ENCODE results near the gene TKT. TPM values are rescaled to one million over a fixed set of nuclear protein-coding genes. Genes with fewer than 3 reads are reported as not detected.

Gene TKT
- total and polyA plus RNA-seq, 2 of the 4 experiments (the other 2 are of a cell fraction), result 280 to 349 TPM

- peak overlapping the region in 1 of 2 experiments; percentile 91; a peak in 3 of 4 replicates for H4K8ac ChIP-seq (ENCODE audit: low read depth in 2 of 2, low read length in 2 of 2)
- H4K91ac ChIP-seq (ENCODE audit: insufficient read depth, low read depth, low read length), result peak overlapping the region; percentile 81
- intact Hi-C loops (cut with micrococcal nuclease), result loop anchor here (2.0 kb wide), 1 partner anchor 17 kb away; no protein-coding TSS in a partner anchor
- peak overlapping the region; percentile 31; the same call in 1 of the 2 replicates for H3K56ac ChIP-seq (ENCODE audit: extremely low read depth, insufficient read depth, low read length)
- H3K79me1 ChIP-seq (ENCODE audit: low read depth in 1 of 2, low read length in 2 of 2), result peaks cover 40 to 87% of the 10 kb centered on the region in 2 experiments
- peak overlapping the region; percentile 82 for H3K14ac ChIP-seq (replicated peaks; ENCODE audit: low read depth, low read length)
- TF ChIP-seq RCOR1 (IDR thresholded peaks at IDR 0.05; ENCODE audit: insufficient replicate concordance, low read length) (no peak), CEBPB (IDR thresholded peaks at IDR 0.05; ENCODE audit: low read depth, low read length) (no peak), ELK1 (IDR thresholded peaks at IDR 0.05; ENCODE audit: borderline replicate concordance, low read depth, low read length) (no peak), FOS (IDR thresholded peaks at IDR 0.05; ENCODE audit: low read depth, low read length) (peak; percentile 62; the same call in 1 of the 2 replicates), USF2 (IDR thresholded peaks at IDR 0.05; ENCODE audit: low read depth, low read length) (peak; percentile 87), MAZ (IDR thresholded peaks at IDR 0.05; ENCODE audit: borderline replicate concordance, low read depth, low read length) (no peak), CHD1 (IDR thresholded peaks at IDR 0.05; ENCODE audit: low read depth, low read length) (no peak), NFE2L2 (IDR thresholded peaks at IDR 0.05; ENCODE audit: low read depth, low read length) (peak; percentile 42), BHLHE40 (IDR thresholded peaks at IDR 0.05; ENCODE audit: low read depth, low read length) (peak; percentile 66; the same call in 1 of the 2 replicates)
- H3K4me2 ChIP-seq (ENCODE audit: low read depth, low read length), result peak overlapping the region; percentile 30; the same call in 1 of the 2 replicates
- ChIA-PET CTCF (no interaction called here), POLR2A (ENCODE audit: unreplicated experiment) (no interaction called here)
- peak overlapping the region; percentile 63; the same call in 2 of the 3 replicates for H2BK15ac ChIP-seq (ENCODE audit: low read depth, low read length)
- no peaks in the 10 kb centered on the region for H3K27me3 ChIP-seq (ENCODE audit: control insufficient read depth, insufficient read depth, low read length)
- in situ Hi-C loops (cut with MboI; ENCODE audit: low sequenced_read_pairs), result no loop called here
- peaks cover 30% of the 10 kb centered on the region for H3K9me1 ChIP-seq (ENCODE audit: insufficient read depth, low read length)
- no CpG with 5 or more reads among the region's 6 CpGs for WGBS, 2 experiments (ENCODE audit: extremely low coverage in 2 of 2, insufficient read length in 1 of 2)
- ATAC-seq (ENCODE audit: low read depth) (peak; percentile 86), DNase-seq (peak; percentile 97)
- no peak overlapping the region for H3K4me3 ChIP-seq (ENCODE audit: insufficient read depth, low read depth, low read length)
- peak overlapping the region; percentile 92 for H3K4ac ChIP-seq (ENCODE audit: low read depth, low read length)
- no TSS peak for BruUV-seq (replicated peaks)
- no peaks in the 10 kb centered on the region for H3K9me3 ChIP-seq (ENCODE audit: control insufficient read depth, insufficient read depth, low read length)
- peak overlapping the region; percentile 63 for H3K18ac ChIP-seq (ENCODE audit: low read depth, low read length)
- H2BK120ac ChIP-seq (ENCODE audit: low read depth, low read length), result peak overlapping the region; percentile 89
- H2AFZ ChIP-seq (replicated peaks; ENCODE audit: low read length, poor library complexity), result peak overlapping the region; percentile 62
- H3K36me3 ChIP-seq (ENCODE audit: control insufficient read depth, insufficient read depth, low read length), result peaks cover 75% of the 10 kb centered on the region
- H2BK5ac ChIP-seq (ENCODE audit: low read depth, low read length, poor library complexity, severe bottlenecking), result peak overlapping the region; percentile 98
- H4K5ac ChIP-seq (ENCODE audit: low read depth, low read length), result peak overlapping the region; percentile 86
- H2AK9ac ChIP-seq (replicated peaks; ENCODE audit: low read depth, low read length, poor library complexity), result peak overlapping the region; percentile 91
- peak overlapping the region; percentile 98 for H3K27ac ChIP-seq (ENCODE audit: insufficient read depth, low read length)
- H3K23ac ChIP-seq (ENCODE audit: low read depth, low read length), result peak overlapping the region; percentile 89
- peaks cover 32% of the 10 kb centered on the region for H3K4me1 ChIP-seq (ENCODE audit: control insufficient read depth, insufficient read depth, low read length)
- H4K20me1 ChIP-seq (ENCODE audit: insufficient read depth, low read length), result peaks cover 46% of the 10 kb centered on the region
- peak overlapping the region; percentile 27; the same call in 1 of the 2 replicates for H3K9ac ChIP-seq (ENCODE audit: low read depth, low read length)
- H2AK5ac ChIP-seq (ENCODE audit: low read depth, low read length), result peak overlapping the region; percentile 89
- H2BK20ac ChIP-seq (ENCODE audit: low read depth, low read length), result peak overlapping the region; percentile 81
- dilution Hi-C loops (cut with HindIII; ENCODE audit: low sequenced_read_pairs, unreplicated experiment), result no loop called here
Measured at GRCh38 chr3:53238051-53238850, 17.6 kb downstream of the TKT start.

All from IMR-90 (cell line).